Ishikawa (cell line): ENCODE measurements around the gene JAG2.

Source experiments
- CREB1 ChIP-seq: IDR thresholded peaks from 2 replicates; pipeline ENCODE4 v1.6.1; 2012; ENCODE audit warnings: low read depth
- EP300 ChIP-seq: IDR thresholded peaks from 2 replicates; pipeline ENCODE4 v1.6.1; 2012; ENCODE audit warnings: borderline replicate concordance
- FOXM1 ChIP-seq: IDR thresholded peaks from 2 replicates; pipeline ENCODE4 v1.6.1; 2012; ENCODE audit warnings: low read depth, borderline replicate concordance
- RAD21 ChIP-seq: IDR thresholded peaks from 2 replicates; pipeline ENCODE4 v1.6.1; 2012; ENCODE audit warnings: low read depth

GRCh38 chr14:105213361-105213760 lies 44.8 kb upstream of the JAG2 start:
- no peak for TF ChIP-seq RAD21
- TF ChIP-seq EP300: no peak
- TF ChIP-seq FOXM1: no peak
- TF ChIP-seq CREB1: no peak
